ENCODE results near the gene ATP5IF1. TPM values are rescaled to one million over a fixed set of nuclear protein-coding genes. Genes with fewer than 3 reads are reported as not detected.

The ATP5IF1 gene
- polyA plus RNA-seq, 1 of the 3 experiments (the other 2 are of a cell fraction) = 594 TPM

DNA sequence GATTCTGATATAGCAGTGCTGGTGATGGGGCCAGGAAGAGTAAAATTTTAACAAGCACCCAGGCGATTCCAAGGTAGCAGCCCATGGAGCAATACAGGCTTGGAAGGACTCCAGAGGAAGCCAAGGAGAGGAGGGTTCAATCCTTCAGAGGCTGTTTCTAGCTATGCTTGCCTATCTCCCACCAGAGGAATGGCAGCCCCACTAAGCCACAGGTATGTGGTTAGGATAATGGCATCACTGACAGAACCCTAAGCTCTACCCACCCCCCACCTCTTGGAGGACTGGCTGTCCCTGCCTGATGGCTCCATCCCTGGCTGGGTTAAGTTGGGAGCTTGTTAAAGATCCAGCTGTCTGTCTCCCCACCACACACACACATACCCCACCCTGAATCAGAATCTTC, 40.1 kb upstream of the ATP5IF1 start:
- Histone ChIP-seq H3K27me3 (ENCODE audit: insufficient read depth) (no peaks in the 10 kb centered on the region), H3K4me2 (no peak overlapping the region), H3K36me3 (replicated peaks in 1 of 2; ENCODE audit: control insufficient read depth in 1 of 2, insufficient read depth in 2 of 2, low read length in 1 of 2) (peaks cover 16 to 21% of the 10 kb centered on the region in 2 experiments), H3K9ac (no peak overlapping the region), H2AFZ (ENCODE audit: low read depth) (no peak overlapping the region), H3K79me2 (ENCODE audit: insufficient read depth) (no peaks in the 10 kb centered on the region), H3K4me3 (ENCODE audit: low read depth in 2 of 2, low read length in 1 of 2) (no peak overlapping the region), H3F3A (replicated peaks; ENCODE audit: insufficient read depth) (no peaks in the 10 kb centered on the region), H4K20me1 (ENCODE audit: insufficient read depth) (no peaks in the 10 kb centered on the region), H3K9me3 (no peaks in the 10 kb centered on the region), H3K9me2 (no peaks in the 10 kb centered on the region), H3K27ac (ENCODE audit: low read depth in 2 of 2, low read length in 1 of 2) (no peak overlapping the region), H3K4me1 (ENCODE audit: control insufficient read depth in 1 of 2, insufficient read depth in 2 of 2, low read depth in 1 of 2, low read length in 1 of 2) (no peaks in the 10 kb centered on the region)
- WGBS (ENCODE audit: low lambda C conversion rate) = 92% methylated on average over 1 of the region's 1 CpG
- TF ChIP-seq, protein P1, sequence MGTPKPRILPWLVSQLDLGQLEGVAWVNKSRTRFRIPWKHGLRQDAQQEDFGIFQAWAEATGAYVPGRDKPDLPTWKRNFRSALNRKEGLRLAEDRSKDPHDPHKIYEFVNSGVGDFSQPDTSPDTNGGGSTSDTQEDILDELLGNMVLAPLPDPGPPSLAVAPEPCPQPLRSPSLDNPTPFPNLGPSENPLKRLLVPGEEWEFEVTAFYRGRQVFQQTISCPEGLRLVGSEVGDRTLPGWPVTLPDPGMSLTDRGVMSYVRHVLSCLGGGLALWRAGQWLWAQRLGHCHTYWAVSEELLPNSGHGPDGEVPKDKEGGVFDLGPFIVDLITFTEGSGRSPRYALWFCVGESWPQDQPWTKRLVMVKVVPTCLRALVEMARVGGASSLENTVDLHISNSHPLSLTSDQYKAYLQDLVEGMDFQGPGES (IDR thresholded peaks at IDR 0.05; ENCODE audit: low read depth, low read length) = no peak
- TF ChIP-seq TEAD4 (IDR thresholded peaks at IDR 0.05; ENCODE audit: borderline replicate concordance, insufficient read depth) (no peak), FOSL2 (IDR thresholded peaks at IDR 0.05; ENCODE audit: borderline replicate concordance, low read depth) (no peak)
- TF ChIP-seq, protein P2, sequence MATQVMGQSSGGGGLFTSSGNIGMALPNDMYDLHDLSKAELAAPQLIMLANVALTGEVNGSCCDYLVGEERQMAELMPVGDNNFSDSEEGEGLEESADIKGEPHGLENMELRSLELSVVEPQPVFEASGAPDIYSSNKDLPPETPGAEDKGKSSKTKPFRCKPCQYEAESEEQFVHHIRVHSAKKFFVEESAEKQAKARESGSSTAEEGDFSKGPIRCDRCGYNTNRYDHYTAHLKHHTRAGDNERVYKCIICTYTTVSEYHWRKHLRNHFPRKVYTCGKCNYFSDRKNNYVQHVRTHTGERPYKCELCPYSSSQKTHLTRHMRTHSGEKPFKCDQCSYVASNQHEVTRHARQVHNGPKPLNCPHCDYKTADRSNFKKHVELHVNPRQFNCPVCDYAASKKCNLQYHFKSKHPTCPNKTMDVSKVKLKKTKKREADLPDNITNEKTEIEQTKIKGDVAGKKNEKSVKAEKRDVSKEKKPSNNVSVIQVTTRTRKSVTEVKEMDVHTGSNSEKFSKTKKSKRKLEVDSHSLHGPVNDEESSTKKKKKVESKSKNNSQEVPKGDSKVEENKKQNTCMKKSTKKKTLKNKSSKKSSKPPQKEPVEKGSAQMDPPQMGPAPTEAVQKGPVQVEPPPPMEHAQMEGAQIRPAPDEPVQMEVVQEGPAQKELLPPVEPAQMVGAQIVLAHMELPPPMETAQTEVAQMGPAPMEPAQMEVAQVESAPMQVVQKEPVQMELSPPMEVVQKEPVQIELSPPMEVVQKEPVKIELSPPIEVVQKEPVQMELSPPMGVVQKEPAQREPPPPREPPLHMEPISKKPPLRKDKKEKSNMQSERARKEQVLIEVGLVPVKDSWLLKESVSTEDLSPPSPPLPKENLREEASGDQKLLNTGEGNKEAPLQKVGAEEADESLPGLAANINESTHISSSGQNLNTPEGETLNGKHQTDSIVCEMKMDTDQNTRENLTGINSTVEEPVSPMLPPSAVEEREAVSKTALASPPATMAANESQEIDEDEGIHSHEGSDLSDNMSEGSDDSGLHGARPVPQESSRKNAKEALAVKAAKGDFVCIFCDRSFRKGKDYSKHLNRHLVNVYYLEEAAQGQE (IDR thresholded peaks at IDR 0.05; ENCODE audit: low read depth, low read length) = no peak
- ChIA-PET POLR2A (no interaction called here), CTCF (interaction anchor here (0.6 to 1.5 kb wide), 3 partner anchors 13 to 106 kb away, joined by 3 to 6 read pairs (median 3); no protein-coding TSS in a partner anchor)
- no peak for DNase-seq

DNA sequence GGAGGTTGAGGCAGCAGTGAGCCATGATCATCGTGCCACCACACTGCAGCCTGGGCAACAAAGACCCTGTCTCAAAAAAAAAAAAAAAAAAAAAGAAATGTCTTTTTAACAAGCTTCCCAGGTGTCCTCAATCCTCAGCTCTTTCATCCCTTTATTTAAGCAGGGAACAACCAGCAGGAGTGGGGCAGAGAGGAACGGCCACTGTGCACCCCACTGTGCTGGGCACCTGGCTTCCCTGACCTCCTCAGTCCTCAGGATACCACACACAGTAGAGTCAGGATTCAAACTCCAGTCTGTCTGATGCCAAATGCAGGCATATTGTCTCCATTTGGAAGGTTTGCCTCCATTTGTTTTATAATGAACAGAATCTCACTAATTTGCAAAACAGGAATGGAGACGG, 39.6 kb upstream of the ATP5IF1 start:
- CTCF ChIA-PET = interaction anchor here (0.6 to 1.5 kb wide), 3 partner anchors 12 to 107 kb away, joined by 3 to 6 read pairs (median 3); no protein-coding TSS in a partner anchor
- no peak for DNase-seq
- no peak overlapping the region for H3K9ac ChIP-seq
- no peak overlapping the region for H3K4me3 ChIP-seq (ENCODE audit: low read depth in 2 of 2, low read length in 1 of 2)
- no peak overlapping the region for H3K4me2 ChIP-seq
- no peaks in the 10 kb centered on the region for H3K4me1 ChIP-seq (ENCODE audit: control insufficient read depth in 1 of 2, insufficient read depth in 2 of 2, low read depth in 1 of 2, low read length in 1 of 2)
- H3K27ac ChIP-seq (ENCODE audit: low read depth in 2 of 2, low read length in 1 of 2) = no peak overlapping the region
- WGBS (ENCODE audit: low lambda C conversion rate) = 82% methylated on average over 3 of the region's 3 CpGs
- H3K36me3 ChIP-seq (replicated peaks in 1 of 2; ENCODE audit: control insufficient read depth in 1 of 2, insufficient read depth in 2 of 2, low read length in 1 of 2) = peaks cover 22 to 24% of the 10 kb centered on the region in 2 experiments
- POLR2A ChIA-PET = no interaction called here
- H3K27me3 ChIP-seq (ENCODE audit: insufficient read depth) = no peaks in the 10 kb centered on the region
- H2AFZ ChIP-seq (ENCODE audit: low read depth) = no peak overlapping the region
- H3K9me2 ChIP-seq = no peaks in the 10 kb centered on the region
- no peaks in the 10 kb centered on the region for H3F3A ChIP-seq (replicated peaks; ENCODE audit: insufficient read depth)
- H3K9me3 ChIP-seq = no peaks in the 10 kb centered on the region
- H4K20me1 ChIP-seq (ENCODE audit: insufficient read depth) = no peaks in the 10 kb centered on the region
- H3K79me2 ChIP-seq (ENCODE audit: insufficient read depth) = no peaks in the 10 kb centered on the region
- TF ChIP-seq TAF1 (IDR thresholded peaks at IDR 0.05; ENCODE audit: borderline replicate concordance, low read depth, low read length) = no peak
- no peak for TF ChIP-seq GATA2 (CRISPR knock-in tag; IDR thresholded peaks at IDR 0.05)
- no peak for TF ChIP-seq RFX5 (IDR thresholded peaks at IDR 0.05; ENCODE audit: low read length)
- no peak for TF ChIP-seq JUND (IDR thresholded peaks at IDR 0.05)
- TF ChIP-seq, protein P3, sequence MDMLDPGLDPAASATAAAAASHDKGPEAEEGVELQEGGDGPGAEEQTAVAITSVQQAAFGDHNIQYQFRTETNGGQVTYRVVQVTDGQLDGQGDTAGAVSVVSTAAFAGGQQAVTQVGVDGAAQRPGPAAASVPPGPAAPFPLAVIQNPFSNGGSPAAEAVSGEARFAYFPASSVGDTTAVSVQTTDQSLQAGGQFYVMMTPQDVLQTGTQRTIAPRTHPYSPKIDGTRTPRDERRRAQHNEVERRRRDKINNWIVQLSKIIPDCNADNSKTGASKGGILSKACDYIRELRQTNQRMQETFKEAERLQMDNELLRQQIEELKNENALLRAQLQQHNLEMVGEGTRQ (IDR thresholded peaks at IDR 0.05; ENCODE audit: borderline replicate concordance, low read depth, low read length) = no peak
- TF ChIP-seq, protein P4, sequence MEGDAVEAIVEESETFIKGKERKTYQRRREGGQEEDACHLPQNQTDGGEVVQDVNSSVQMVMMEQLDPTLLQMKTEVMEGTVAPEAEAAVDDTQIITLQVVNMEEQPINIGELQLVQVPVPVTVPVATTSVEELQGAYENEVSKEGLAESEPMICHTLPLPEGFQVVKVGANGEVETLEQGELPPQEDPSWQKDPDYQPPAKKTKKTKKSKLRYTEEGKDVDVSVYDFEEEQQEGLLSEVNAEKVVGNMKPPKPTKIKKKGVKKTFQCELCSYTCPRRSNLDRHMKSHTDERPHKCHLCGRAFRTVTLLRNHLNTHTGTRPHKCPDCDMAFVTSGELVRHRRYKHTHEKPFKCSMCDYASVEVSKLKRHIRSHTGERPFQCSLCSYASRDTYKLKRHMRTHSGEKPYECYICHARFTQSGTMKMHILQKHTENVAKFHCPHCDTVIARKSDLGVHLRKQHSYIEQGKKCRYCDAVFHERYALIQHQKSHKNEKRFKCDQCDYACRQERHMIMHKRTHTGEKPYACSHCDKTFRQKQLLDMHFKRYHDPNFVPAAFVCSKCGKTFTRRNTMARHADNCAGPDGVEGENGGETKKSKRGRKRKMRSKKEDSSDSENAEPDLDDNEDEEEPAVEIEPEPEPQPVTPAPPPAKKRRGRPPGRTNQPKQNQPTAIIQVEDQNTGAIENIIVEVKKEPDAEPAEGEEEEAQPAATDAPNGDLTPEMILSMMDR (IDR thresholded peaks at IDR 0.05) = no peak
- no peak for TF ChIP-seq TEAD4 (IDR thresholded peaks at IDR 0.05; ENCODE audit: borderline replicate concordance, insufficient read depth)
- TF ChIP-seq EP300 (IDR thresholded peaks at IDR 0.05; ENCODE audit: borderline replicate concordance in 1 of 2, low read depth in 1 of 2, low read length in 1 of 2) = no peak
- TF ChIP-seq RXRA (IDR thresholded peaks at IDR 0.05; ENCODE audit: borderline replicate concordance, low read depth) = no peak
- TF ChIP-seq NRF1 (IDR thresholded peaks at IDR 0.05; ENCODE audit: low read depth, low read length) = no peak
- no peak for TF ChIP-seq MEF2A (IDR thresholded peaks at IDR 0.05; ENCODE audit: borderline replicate concordance, low read depth)
- TF ChIP-seq, protein P1 (IDR thresholded peaks at IDR 0.05; ENCODE audit: low read depth, low read length) = no peak
- no peak for TF ChIP-seq RCOR1 (IDR thresholded peaks at IDR 0.05; ENCODE audit: low read length)
- TF ChIP-seq RAD21 (IDR thresholded peaks at IDR 0.05; ENCODE audit: low read length) = no peak
- TF ChIP-seq CHD2 (IDR thresholded peaks at IDR 0.05; ENCODE audit: low read length, partially characterized antibody) = no peak

Measured in SK-N-SH (cell line).